Measurements from ENCODE around the gene LANCL1.

LANCL1 gene

GRCh38 chr2:210476194-210477128, at the start of gene LANCL1:
LANCL1 (minus strand) TSS chr2:210476759; CDS start chr2:210476396, 363 bp downstream.
- DNase-seq (ENCODE audit: low spot score): peak; percentile 92

GRCh38 chr2:210524533-210524932, 48.0 kb upstream of the LANCL1 start:
- DNase-seq (ENCODE audit: low spot score): no peak

- no peak for DNase-seq (ENCODE audit: low spot score)
Observed at GRCh38 chr2:210523650-210524289, 47.2 kb upstream of the LANCL1 start.

GRCh38 chr2:210522399-210522798, 45.8 kb upstream of the LANCL1 start:
- peak; percentile 12 for DNase-seq (ENCODE audit: low spot score)

- DNase-seq (ENCODE audit: low spot score): no peak
Observed at GRCh38 chr2:210519594-210519993, 43.0 kb upstream of the LANCL1 start.

GRCh38 chr2:210517264-210517663, 40.7 kb upstream of the LANCL1 start:
- peak; percentile 12 for DNase-seq (ENCODE audit: low spot score)

GRCh38 chr2:210515911-210516310, 39.4 kb upstream of the LANCL1 start:
- DNase-seq (ENCODE audit: low spot score): no peak

GRCh38 chr2:210503725-210504191, 27.2 kb upstream of the LANCL1 start:
- DNase-seq (ENCODE audit: low spot score): no peak

GRCh38 chr2:210503001-210503623, 26.6 kb upstream of the LANCL1 start:
- DNase-seq (ENCODE audit: low spot score): peak; percentile 30

GRCh38 chr2:210496512-210496911, 20.0 kb upstream of the LANCL1 start:
- DNase-seq (ENCODE audit: low spot score): no peak

GRCh38 chr2:210493528-210493927, 17.0 kb upstream of the LANCL1 start:
- DNase-seq (ENCODE audit: low spot score): no peak

- no peak for DNase-seq (ENCODE audit: low spot score)
Observed at GRCh38 chr2:210481601-210482175, 5.1 kb upstream of the LANCL1 start.

- no peak for DNase-seq (ENCODE audit: low spot score)
Observed at GRCh38 chr2:210480764-210481163, 4.2 kb upstream of the LANCL1 start.

GRCh38 chr2:210480079-210480478, 3.5 kb upstream of the LANCL1 start:
- DNase-seq (ENCODE audit: low spot score): no peak

GRCh38 chr2:210478661-210479060, 2.1 kb upstream of the LANCL1 start:
- DNase-seq (ENCODE audit: low spot score): no peak

- DNase-seq (ENCODE audit: low spot score): no peak
Observed at GRCh38 chr2:210477496-210477895, 937 bp upstream of the LANCL1 start.

GRCh38 chr2:210475706-210476105, 853 bp downstream of the LANCL1 start:
- no peak for DNase-seq (ENCODE audit: low spot score)

GRCh38 chr2:210474776-210475175, 1.8 kb downstream of the LANCL1 start:
- no peak for DNase-seq (ENCODE audit: low spot score)

GRCh38 chr2:210461401-210461800, 15.2 kb downstream of the LANCL1 start:
- DNase-seq (ENCODE audit: low spot score): no peak

- DNase-seq (ENCODE audit: low spot score): no peak
Observed at GRCh38 chr2:210460322-210461227, 16.0 kb downstream of the LANCL1 start.

- DNase-seq (ENCODE audit: low spot score): no peak
Observed at GRCh38 chr2:210459880-210460279, 16.7 kb downstream of the LANCL1 start.
